Smooth muscle cell of the brain vasculature (primary cell): ENCODE measurements around the gene CDKL4.
"Not testable (repeated sequence)": the region's sequence is repeated elsewhere in the genome, so short reads cannot be mapped to it uniquely, and the experiment has no call there.

Experiments used
- DNase-seq: peaks from one replicate; pipeline ENCODE4 v3.0.0-alpha.2; 2012; ENCODE audit warnings: low read depth, low spot score

Gene CDKL4

GRCh38 chr2:39232141-39232540 lies 11.6 kb downstream of the CDKL4 start:
- DNase-seq: no peak

GRCh38 chr2:39228413-39229209 lies 15.2 kb downstream of the CDKL4 start:
- DNase-seq: no peak

GRCh38 chr2:39227628-39228412 lies 15.9 kb downstream of the CDKL4 start:
- peak; percentile 58 for DNase-seq

- no peak for DNase-seq
Measured at GRCh38 chr2:39225567-39225966, 18.2 kb downstream of the CDKL4 start.

- DNase-seq: no peak
Measured at GRCh38 chr2:39223909-39224308, 19.9 kb downstream of the CDKL4 start.

- no peak for DNase-seq
Measured at GRCh38 chr2:39221459-39221858, 22.3 kb downstream of the CDKL4 start.

GRCh38 chr2:39220136-39220535 lies 23.6 kb downstream of the CDKL4 start:
- no peak for DNase-seq

GRCh38 chr2:39218391-39218790 lies 25.4 kb downstream of the CDKL4 start:
- no peak for DNase-seq

- DNase-seq: no peak
Measured at GRCh38 chr2:39217192-39217550, 26.6 kb downstream of the CDKL4 start.

GRCh38 chr2:39216346-39217191 lies 27.2 kb downstream of the CDKL4 start:
- DNase-seq: no peak

GRCh38 chr2:39215545-39215944 lies 28.2 kb downstream of the CDKL4 start:
- DNase-seq: no peak

GRCh38 chr2:39213015-39213414 lies 30.8 kb downstream of the CDKL4 start:
- DNase-seq: no peak

- DNase-seq: no peak
Measured at GRCh38 chr2:39210846-39211245, 32.9 kb downstream of the CDKL4 start.

GRCh38 chr2:39203382-39203781 lies 40.4 kb downstream of the CDKL4 start:
- no peak for DNase-seq

GRCh38 chr2:39202639-39203369 lies 41.0 kb downstream of the CDKL4 start:
- DNase-seq: no peak

GRCh38 chr2:39197003-39197402 lies 46.8 kb downstream of the CDKL4 start:
- DNase-seq: not testable (repeated sequence)

- DNase-seq: no peak
Measured at GRCh38 chr2:39194686-39195085, 49.1 kb downstream of the CDKL4 start.

- no peak for DNase-seq
Measured at GRCh38 chr2:39188960-39189494, 54.7 kb downstream of the CDKL4 start.

- no peak for DNase-seq
Measured at GRCh38 chr2:39183673-39184072, 60.1 kb downstream of the CDKL4 start.

- no peak for DNase-seq
Measured at GRCh38 chr2:39181297-39181696, 62.5 kb downstream of the CDKL4 start.
